GM12878 (cell line): Measurements from ENCODE around the gene ZNF780B. TPM values are rescaled to one million over a fixed set of nuclear protein-coding genes. Genes with fewer than 3 reads are reported as not detected.

ENCODE experiments used
- ATAC-seq: fragments of 200-7000 bp; cut with Tn5 transposase; 3 replicates; pipeline ENCODE4 v1.9.1; 2020; ENCODE audit warnings: mild to moderate bottlenecking, moderate library complexity
- BruUV-seq: library from RNA; stranded (reverse); fragments of 400-500 nt; replicated peaks from 2 replicates; lab custom pipeline; 2021; lab: Mats Ljungman, UMichigan
- CTCF ChIA-PET: fragments of 300-600 bp; sonication (Branson Sonifier 250); formaldehyde crosslinking; extraction: SDS; loops from one replicate; lab custom pipeline; 2021; ENCODE audit warnings: inconsistent platforms; lab: Yijun Ruan, JAX
- POLR2A ChIA-PET: fragments of 350-600 bp; formaldehyde crosslinking; extraction: SDS; loops from one replicate; lab custom pipeline; 2021; ENCODE audit warnings: inconsistent platforms; lab: Charles Lee
- RAD21 ChIA-PET: fragments of 300-600 bp; sonication (Branson Sonifier 250); formaldehyde crosslinking; loops from one replicate; lab custom pipeline; 2023; ENCODE audit warnings: antibody characterized with exemption; ENCODE audit not compliant: unreplicated experiment; lab: Charles Lee
- SMC1A ChIA-PET: fragments of 300-600 bp; sonication (Branson Sonifier 250); formaldehyde crosslinking; loops from one replicate; lab custom pipeline; 2023; ENCODE audit not compliant: unreplicated experiment, uncharacterized antibody; lab: Charles Lee
- DNase-seq: peaks from one replicate; pipeline ENCODE4 v3.0.0-alpha.2; 2011; ENCODE audit warnings: low read depth, low spot score
- FAIRE-seq: peaks from 3 replicates; lab custom pipeline; 2011; peaks lifted over from hg19 to GRCh38; lab: Jason Lieb, UNC
- H2AFZ ChIP-seq: 2 replicates; pipeline ENCODE4 v1.6.0; 2011; ENCODE audit warnings: low read depth, low read length, control low read depth; ENCODE audit not compliant: control insufficient read depth
- H3K27ac ChIP-seq: 2 replicates; pipeline ENCODE4 v1.5.1; 2011; ENCODE audit warnings: control low read depth; ENCODE audit not compliant: control insufficient read depth, insufficient read depth
- H3K27me3 ChIP-seq, 2 experiments: replicated peaks in 1 of 2; 2 replicates each; pipeline versions ENCODE4 v1.6.0 to v1.6.1; 2011; ENCODE audit warnings: low read length in 1 of 2; ENCODE audit not compliant: control insufficient read depth in 2 of 2, insufficient read depth in 2 of 2
- H3K36me3 ChIP-seq, 2 experiments: 2 replicates each; pipeline ENCODE4 v1.5.1; 2011; ENCODE audit warnings: low read length in 1 of 2; ENCODE audit not compliant: control insufficient read depth in 2 of 2, insufficient read depth in 2 of 2
- H3K4me1 ChIP-seq: 2 replicates; pipeline ENCODE4 v1.6.1; 2011; ENCODE audit warnings: mild to moderate bottlenecking, low read length, moderate library complexity, mixed read lengths; ENCODE audit not compliant: control insufficient read depth, insufficient read depth
- H3K4me2 ChIP-seq: 2 replicates; pipeline ENCODE4 v1.6.0; 2011; ENCODE audit warnings: control low read depth; ENCODE audit not compliant: control insufficient read depth, insufficient read depth
- H3K4me3 ChIP-seq: fragments of 200-600 bp; sonication (generic); 2 replicates; pipeline ENCODE4 v1.5.1; 2016
- H3K79me2 ChIP-seq: 2 replicates; pipeline ENCODE4 v1.6.0; 2011; ENCODE audit warnings: low read length; ENCODE audit not compliant: control insufficient read depth, insufficient read depth
- H3K9ac ChIP-seq: 2 replicates; pipeline ENCODE4 v1.8.0; 2011; ENCODE audit warnings: low read length, control low read depth, mixed read lengths; ENCODE audit not compliant: control insufficient read depth, insufficient read depth
- H3K9me3 ChIP-seq: replicated peaks from 3 replicates; pipeline ENCODE4 v1.5.1; 2011; ENCODE audit warnings: mild to moderate bottlenecking, low read length; ENCODE audit not compliant: control insufficient read depth, insufficient read depth
- H4K20me1 ChIP-seq: 2 replicates; pipeline ENCODE4 v1.6.0; 2011; ENCODE audit not compliant: control insufficient read depth, insufficient read depth
- ATF2 ChIP-seq: IDR thresholded peaks from 2 replicates; pipeline ENCODE4 v1.6.1; 2012; ENCODE audit warnings: low read length, inconsistent platforms
- CBX5 ChIP-seq: sonication (generic); IDR thresholded peaks from 2 replicates; pipeline ENCODE4 v1.6.1; 2016; ENCODE audit warnings: low read depth, moderate library complexity, mild to moderate bottlenecking, inconsistent platforms
- CHD2 ChIP-seq: IDR thresholded peaks from 2 replicates; pipeline ENCODE4 v1.6.1; 2011; ENCODE audit warnings: low read depth, low read length, improper control_type of control experiment, borderline replicate concordance
- ELK1 ChIP-seq: IDR thresholded peaks from 2 replicates; pipeline ENCODE4 v1.6.1; 2012; ENCODE audit warnings: low read depth, low read length, improper control_type of control experiment
- EP300 ChIP-seq, 2 experiments: fragments of 150-350 bp in 1 of 2; IDR thresholded peaks; 2 replicates each; pipeline ENCODE4 v1.6.1; 2011 to 2012; ENCODE audit warnings: low read depth in 2 of 2, low read length in 2 of 2, borderline replicate concordance in 1 of 2, improper control_type of control experiment in 1 of 2, inconsistent platforms in 1 of 2; ENCODE audit not compliant: control insufficient read depth in 1 of 2
- JUND ChIP-seq: IDR thresholded peaks from 2 replicates; pipeline ENCODE4 v1.6.1; 2012; ENCODE audit warnings: low read depth, mild to moderate bottlenecking, low read length, improper control_type of control experiment, moderate library complexity
- NFIC ChIP-seq: IDR thresholded peaks from 2 replicates; pipeline ENCODE4 v1.6.1; 2012; ENCODE audit warnings: low read depth, mild to moderate bottlenecking, inconsistent platforms, low read length, moderate library complexity
- NKRF ChIP-seq: fragments of 450-650 bp; conservative IDR thresholded peaks from 2 replicates; pipeline ENCODE4 v1.6.1; 2017; ENCODE audit warnings: mild to moderate bottlenecking, moderate library complexity
- RELB ChIP-seq: fragments of 450-650 bp; IDR thresholded peaks from 2 replicates; pipeline ENCODE4 v1.6.1; 2017; ENCODE audit warnings: low read depth, mild to moderate bottlenecking, moderate library complexity
- REST ChIP-seq: IDR thresholded peaks from 2 replicates; pipeline ENCODE4 v1.6.1; 2012; ENCODE audit warnings: mild to moderate bottlenecking, low read depth, low read length
- RFX5 ChIP-seq: IDR thresholded peaks from 2 replicates; pipeline ENCODE4 v1.6.1; 2011; ENCODE audit warnings: low read depth, low read length, improper control_type of control experiment
- SUZ12 ChIP-seq: fragments of 200-600 bp; sonication (generic); IDR thresholded peaks from one replicate; pipeline ENCODE4 v1.6.1; 2018; ENCODE audit warnings: antibody characterized with exemption, mild to moderate bottlenecking; ENCODE audit not compliant: unreplicated experiment
- WGBS: methylation state at CpG from one replicate; pipeline ENCODE4 v1.1.6; 2016; ENCODE audit warnings: low lambda C conversion rate; ENCODE audit not compliant: insufficient replicate concordance, insufficient coverage; ENCODE audit errors: missing lambda C conversion rate; 5-methylcytosine and 5-hydroxymethylcytosine counted together
- in situ Hi-C: fragments of 300-500 bp; cut with MboI; formaldehyde crosslinking; loops from 9 replicates; pipeline ENCODE4 v1.14.3; 2018; ENCODE audit warnings: mixed read lengths
- intact Hi-C: fragments of 100-400 bp; cut with micrococcal nuclease; formaldehyde crosslinking; loops from one replicate; pipeline ENCODE4 v1.14.2; 2022; ENCODE audit not compliant: unreplicated experiment
- polyA plus RNA-seq, 11 experiments: library from polyadenylated mRNA; depleted of rRNA in 4 of 11; unstranded in 6 of 11; stranded (reverse) in 5 of 11; fragments of >200 nt; fragmentation: Nextera tagmentation in 4 of 11; fragmentation: Illumina TruSeq in 1 of 11; extraction: Ambion mirVana in 4 of 11; extraction: Trizol in 1 of 11; gene quantifications; 1 replicate in 1 of 11; 2 replicates in 10 of 11; pipeline versions ENCODE4 v1.2.1 to v1.2.3, GENCODE V29; 2011 to 2016; ENCODE audit warnings: inconsistent platforms in 2 of 11, missing spikeins in 2 of 11, low read depth in 1 of 11
- total RNA-seq, 4 experiments: library from RNA; depleted of rRNA in 3 of 4; stranded (reverse); fragments of >200 nt in 3 of 4; fragmentation: Illumina TruSeq in 1 of 4; extraction: Trizol in 1 of 4; gene quantifications; 2 replicates each; pipeline versions ENCODE4 v1.2.1 to v1.2.3, GENCODE V29; 2013 to 2021

Gene ZNF780B
- total and polyA plus RNA-seq, 10 of the 15 experiments (the other 5 are each of a cell fraction or from before 2014, with no cell fraction given), result 7.3 to 24.0 (median 12.3) TPM

GRCh38 chr19:39993605-39994004 is 62.4 kb downstream of the ZNF780B start (continued):
- TF ChIP-seq REST (no peak), ATF2 (no peak), RFX5 (no peak)

GRCh38 chr19:39987596-39987995 is 68.4 kb downstream of the ZNF780B start:
- DNase-seq (no peak), ATAC-seq (no peak), FAIRE-seq (no peak)
- Histone ChIP-seq H4K20me1 (no peaks in the 10 kb centered on the region), H2AFZ (no peak overlapping the region), H3K4me2 (no peak overlapping the region), H3K4me1 (no peaks in the 10 kb centered on the region), H3K4me3 (no peak overlapping the region), H3K79me2 (no peaks in the 10 kb centered on the region), H3K27ac (no peak overlapping the region), H3K9ac (no peak overlapping the region), H3K36me3 (peaks cover 0 to 1% of the 10 kb centered on the region in 2 experiments; a peak in 1 of 4 replicates), H3K9me3 (peaks cover 10% of the 10 kb centered on the region), H3K27me3 (no peaks in the 10 kb centered on the region)
- in situ Hi-C loops (no loop called here), intact Hi-C loops (no loop called here)
- ChIA-PET RAD21 (no interaction called here), POLR2A (no interaction called here), CTCF (no interaction called here), SMC1A (no interaction called here)
- WGBS, result 83% methylated on average over 1 of the region's 1 CpG
- BruUV-seq, result no TSS peak
- no peak for TF ChIP-seq CBX5
- TF ChIP-seq RELB, result no peak
- TF ChIP-seq CHD2, result no peak
- TF ChIP-seq EP300 (IDR thresholded peaks at IDR 0.05; ENCODE audit: borderline replicate concordance in 1 of 2, control insufficient read depth in 1 of 2, low read depth in 2 of 2, low read length in 2 of 2), result no peak
- TF ChIP-seq SUZ12, result no peak
- no peak for TF ChIP-seq NKRF
- TF ChIP-seq NFIC, result no peak
- no peak for TF ChIP-seq ELK1
- no peak for TF ChIP-seq JUND
